SK-N-SH treated with all-trans-retinoic acid at 6 μM for 48 hours (cell line): ENCODE measurements around the gene TRIM44.

ENCODE experiments used
- BACH2 ChIP-seq: fragments of 250-450 bp; sonication (Bioruptor Pico); IDR thresholded peaks from 2 replicates; pipeline ENCODE4 v1.9.0; 2021; ENCODE audit warnings: mild to moderate bottlenecking, borderline replicate concordance
- CSDC2 ChIP-seq: fragments of 250-450 bp; sonication (Bioruptor Pico); IDR thresholded peaks from 2 replicates; pipeline ENCODE4 v1.5.0; 2020; ENCODE audit warnings: mild to moderate bottlenecking, moderate library complexity
- GLIS3 ChIP-seq: fragments of 250-450 bp; sonication (Bioruptor Pico); IDR thresholded peaks from 2 replicates; pipeline ENCODE4 v1.5.0; 2020; ENCODE audit warnings: mild to moderate bottlenecking, moderate library complexity
- ISL1 ChIP-seq: fragments of 250-450 bp; sonication (Bioruptor Pico); IDR thresholded peaks from 2 replicates; pipeline ENCODE4 v2.1.2; 2022; ENCODE audit warnings: mild to moderate bottlenecking, moderate library complexity
- OSR1 ChIP-seq: fragments of 250-450 bp; sonication (Bioruptor Pico); IDR thresholded peaks from 2 replicates; pipeline ENCODE4 v1.8.0; 2022; ENCODE audit warnings: moderate library complexity, mild to moderate bottlenecking, inconsistent platforms
- PPARA ChIP-seq: fragments of 250-450 bp; sonication (Bioruptor Pico); IDR thresholded peaks from 2 replicates; pipeline ENCODE4 v1.5.0; 2020; ENCODE audit warnings: mild to moderate bottlenecking, borderline replicate concordance
- RARB ChIP-seq: fragments of 250-450 bp; sonication (Bioruptor Pico); IDR thresholded peaks from 2 replicates; pipeline ENCODE4 v1.8.0; 2021; ENCODE audit warnings: mild to moderate bottlenecking, moderate library complexity
- ZNF8 ChIP-seq: fragments of 450-650 bp; formaldehyde crosslinking; IDR thresholded peaks from 2 replicates; pipeline ENCODE4 v1.5.0; 2020; ENCODE audit warnings: mild to moderate bottlenecking, moderate library complexity
- TF ChIP-seq, protein P1 (sequence below): fragments of 250-450 bp; sonication (Bioruptor Pico); IDR thresholded peaks from 2 replicates; pipeline ENCODE4 v1.8.0; 2020; ENCODE audit warnings: mild to moderate bottlenecking, moderate library complexity, borderline replicate concordance
- TF ChIP-seq, protein P2 (sequence below): fragments of 250-450 bp; sonication (Bioruptor Pico); IDR thresholded peaks from 2 replicates; pipeline ENCODE4 v1.5.1; 2020; ENCODE audit warnings: low read depth, mild to moderate bottlenecking, moderate library complexity

DNA sequence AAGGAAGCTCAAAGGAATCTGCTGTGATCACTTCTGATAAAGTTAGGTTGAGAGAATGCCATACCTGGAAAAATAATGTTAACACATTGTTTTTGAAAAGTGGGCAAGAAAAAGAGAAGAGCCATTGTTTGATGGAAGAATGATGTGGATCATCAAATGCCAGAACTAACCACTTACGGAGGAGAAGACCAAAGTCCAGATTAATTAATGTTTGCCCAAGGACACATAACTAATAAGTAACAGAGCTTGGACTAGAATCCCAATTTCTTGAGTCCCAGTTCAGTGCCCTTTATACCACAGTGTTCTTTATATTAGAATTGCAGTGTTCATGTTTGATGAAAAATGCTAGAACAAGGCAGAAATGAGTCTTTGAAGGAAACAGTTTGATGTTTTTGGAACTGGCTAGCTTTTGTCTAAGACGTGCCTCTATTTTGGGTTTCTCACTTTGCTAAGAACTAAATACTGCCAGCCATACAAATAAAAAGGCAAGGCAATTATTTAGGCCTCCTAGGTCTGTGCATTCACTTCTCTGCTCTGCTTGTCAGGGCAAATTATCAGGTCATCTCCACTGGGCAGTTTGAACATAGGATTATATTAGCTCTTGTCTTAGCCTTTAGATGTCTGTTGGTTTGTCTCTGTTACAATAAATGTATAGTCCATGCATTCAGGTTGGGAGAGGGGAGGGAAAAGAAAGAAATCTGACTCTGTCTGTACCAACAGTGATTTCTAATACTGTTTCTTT is 72.3 kb downstream of the TRIM44 start:
- TF ChIP-seq ISL1 (no peak), OSR1 (CRISPR knock-in tag) (no peak), RARB (CRISPR knock-in tag) (no peak), GLIS3 (CRISPR knock-in tag) (no peak), PPARA (no peak), BACH2 (CRISPR knock-in tag) (no peak), ZNF8 (CRISPR knock-in tag) (no peak), CSDC2 (CRISPR knock-in tag) (no peak)
- TF ChIP-seq, protein P1, sequence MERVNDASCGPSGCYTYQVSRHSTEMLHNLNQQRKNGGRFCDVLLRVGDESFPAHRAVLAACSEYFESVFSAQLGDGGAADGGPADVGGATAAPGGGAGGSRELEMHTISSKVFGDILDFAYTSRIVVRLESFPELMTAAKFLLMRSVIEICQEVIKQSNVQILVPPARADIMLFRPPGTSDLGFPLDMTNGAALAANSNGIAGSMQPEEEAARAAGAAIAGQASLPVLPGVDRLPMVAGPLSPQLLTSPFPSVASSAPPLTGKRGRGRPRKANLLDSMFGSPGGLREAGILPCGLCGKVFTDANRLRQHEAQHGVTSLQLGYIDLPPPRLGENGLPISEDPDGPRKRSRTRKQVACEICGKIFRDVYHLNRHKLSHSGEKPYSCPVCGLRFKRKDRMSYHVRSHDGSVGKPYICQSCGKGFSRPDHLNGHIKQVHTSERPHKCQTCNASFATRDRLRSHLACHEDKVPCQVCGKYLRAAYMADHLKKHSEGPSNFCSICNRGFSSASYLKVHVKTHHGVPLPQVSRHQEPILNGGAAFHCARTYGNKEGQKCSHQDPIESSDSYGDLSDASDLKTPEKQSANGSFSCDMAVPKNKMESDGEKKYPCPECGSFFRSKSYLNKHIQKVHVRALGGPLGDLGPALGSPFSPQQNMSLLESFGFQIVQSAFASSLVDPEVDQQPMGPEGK (CRISPR knock-in tag), result no peak
- TF ChIP-seq, protein P2, sequence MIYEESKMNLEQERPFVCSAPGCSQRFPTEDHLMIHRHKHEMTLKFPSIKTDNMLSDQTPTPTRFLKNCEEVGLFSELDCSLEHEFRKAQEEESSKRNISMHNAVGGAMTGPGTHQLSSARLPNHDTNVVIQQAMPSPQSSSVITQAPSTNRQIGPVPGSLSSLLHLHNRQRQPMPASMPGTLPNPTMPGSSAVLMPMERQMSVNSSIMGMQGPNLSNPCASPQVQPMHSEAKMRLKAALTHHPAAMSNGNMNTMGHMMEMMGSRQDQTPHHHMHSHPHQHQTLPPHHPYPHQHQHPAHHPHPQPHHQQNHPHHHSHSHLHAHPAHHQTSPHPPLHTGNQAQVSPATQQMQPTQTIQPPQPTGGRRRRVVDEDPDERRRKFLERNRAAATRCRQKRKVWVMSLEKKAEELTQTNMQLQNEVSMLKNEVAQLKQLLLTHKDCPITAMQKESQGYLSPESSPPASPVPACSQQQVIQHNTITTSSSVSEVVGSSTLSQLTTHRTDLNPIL (CRISPR knock-in tag), result no peak
